ENCODE data around the gene ARID4A. TPM values are rescaled to one million over a fixed set of nuclear protein-coding genes. Genes with fewer than 3 reads are reported as not detected.

Gene ARID4A, protein sequence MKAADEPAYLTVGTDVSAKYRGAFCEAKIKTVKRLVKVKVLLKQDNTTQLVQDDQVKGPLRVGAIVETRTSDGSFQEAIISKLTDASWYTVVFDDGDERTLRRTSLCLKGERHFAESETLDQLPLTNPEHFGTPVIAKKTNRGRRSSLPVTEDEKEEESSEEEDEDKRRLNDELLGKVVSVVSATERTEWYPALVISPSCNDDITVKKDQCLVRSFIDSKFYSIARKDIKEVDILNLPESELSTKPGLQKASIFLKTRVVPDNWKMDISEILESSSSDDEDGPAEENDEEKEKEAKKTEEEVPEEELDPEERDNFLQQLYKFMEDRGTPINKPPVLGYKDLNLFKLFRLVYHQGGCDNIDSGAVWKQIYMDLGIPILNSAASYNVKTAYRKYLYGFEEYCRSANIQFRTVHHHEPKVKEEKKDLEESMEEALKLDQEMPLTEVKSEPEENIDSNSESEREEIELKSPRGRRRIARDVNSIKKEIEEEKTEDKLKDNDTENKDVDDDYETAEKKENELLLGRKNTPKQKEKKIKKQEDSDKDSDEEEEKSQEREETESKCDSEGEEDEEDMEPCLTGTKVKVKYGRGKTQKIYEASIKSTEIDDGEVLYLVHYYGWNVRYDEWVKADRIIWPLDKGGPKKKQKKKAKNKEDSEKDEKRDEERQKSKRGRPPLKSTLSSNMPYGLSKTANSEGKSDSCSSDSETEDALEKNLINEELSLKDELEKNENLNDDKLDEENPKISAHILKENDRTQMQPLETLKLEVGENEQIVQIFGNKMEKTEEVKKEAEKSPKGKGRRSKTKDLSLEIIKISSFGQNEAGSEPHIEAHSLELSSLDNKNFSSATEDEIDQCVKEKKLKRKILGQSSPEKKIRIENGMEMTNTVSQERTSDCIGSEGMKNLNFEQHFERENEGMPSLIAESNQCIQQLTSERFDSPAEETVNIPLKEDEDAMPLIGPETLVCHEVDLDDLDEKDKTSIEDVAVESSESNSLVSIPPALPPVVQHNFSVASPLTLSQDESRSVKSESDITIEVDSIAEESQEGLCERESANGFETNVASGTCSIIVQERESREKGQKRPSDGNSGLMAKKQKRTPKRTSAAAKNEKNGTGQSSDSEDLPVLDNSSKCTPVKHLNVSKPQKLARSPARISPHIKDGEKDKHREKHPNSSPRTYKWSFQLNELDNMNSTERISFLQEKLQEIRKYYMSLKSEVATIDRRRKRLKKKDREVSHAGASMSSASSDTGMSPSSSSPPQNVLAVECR
- 7.0 and 8.2 TPM in 2 replicates for total RNA-seq

DNA sequence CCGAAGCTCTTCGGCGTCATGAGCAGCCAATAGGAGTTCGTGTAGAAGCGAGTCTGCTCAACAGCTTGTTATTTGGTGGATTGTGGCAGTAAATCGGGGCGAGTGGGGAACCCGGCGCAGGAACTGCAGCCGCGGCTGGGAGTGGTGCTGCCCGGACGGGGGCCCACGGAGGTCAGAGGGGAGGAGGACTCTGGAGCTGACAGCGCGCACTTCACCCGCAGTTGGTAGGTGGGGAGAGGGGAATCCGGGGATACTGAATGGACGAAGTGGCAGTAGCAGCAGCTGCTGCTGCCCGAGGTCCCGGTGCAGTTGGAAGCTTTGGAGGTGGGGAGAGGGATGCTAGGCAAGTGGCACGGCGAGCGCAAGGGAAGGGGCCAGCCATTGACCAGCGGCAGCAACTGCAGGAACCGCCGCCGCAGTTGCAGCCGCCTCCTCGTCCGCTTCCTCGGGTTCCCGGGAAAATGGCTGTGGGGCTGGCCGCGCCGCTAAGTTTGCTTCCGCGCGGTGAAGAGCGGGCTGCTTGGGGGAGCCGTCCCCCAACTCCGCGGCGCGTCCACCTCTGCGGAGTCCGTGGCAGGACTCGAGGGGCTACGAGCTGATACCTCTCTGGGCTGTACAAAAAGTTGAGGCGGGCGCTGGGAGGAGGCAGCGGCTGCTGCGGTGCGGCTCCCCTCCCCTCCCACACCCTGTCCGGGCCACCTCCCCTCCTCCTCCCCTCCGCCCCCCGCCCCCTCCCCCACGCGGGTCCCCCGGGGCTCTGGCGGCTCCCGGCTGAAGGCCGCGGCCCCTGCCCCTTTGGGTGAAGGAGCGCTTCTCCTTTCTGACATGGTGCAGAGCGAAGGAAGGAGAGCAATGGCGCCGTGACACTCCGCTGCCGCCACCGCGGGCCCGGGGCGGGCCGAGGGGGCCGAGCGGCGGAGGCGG, at the start of gene ARID4A:
ARID4A (plus strand) TSS at position 79 of the 924 bp plus-strand sequence. CDS start 1,300 bp downstream, outside the sequence.

GRCh38 chr14:58395812-58396788, 97.7 kb downstream of the ARID4A start, which contains the start of gene TOMM20L:
TOMM20L (plus strand) TSS chr14:58395930; CDS start chr14:58395958, 28 bp downstream.

Other genes starting within 250 kb of the ARID4A start
- gene ARMH4, start 146.3 kb upstream of the ARID4A start, total RNA-seq: 1.00 and 4.0 TPM in 2 replicates
- 40.7 and 50.8 TPM in 2 replicates for gene ACTR10, start 98.4 kb upstream of the ARID4A start, total RNA-seq
- gene PSMA3, start 53.7 kb upstream of the ARID4A start, total RNA-seq: 78.8 and 83.8 TPM in 2 replicates
- not detected in 2 replicates for gene TOMM20L, start 97.4 kb downstream of the ARID4A start, total RNA-seq
- 17.8 and 19.4 TPM in 2 replicates for gene TIMM9, start 129.0 kb downstream of the ARID4A start, total RNA-seq
- 10.7 and 11.5 TPM in 2 replicates for gene KIAA0586, start 129.2 kb downstream of the ARID4A start, total RNA-seq